Fibroblast of lung (primary cell): ENCODE data around the gene NECTIN2.

ENCODE experiments used
- CTCF ChIP-seq, 2 donors: IDR thresholded peaks in 1 of 2; conservative IDR thresholded peaks in 1 of 2; 1 replicate in 1 of 2; 2 replicates in 1 of 2; pipeline ENCODE4 v1.5.1; 2011 to 2012; ENCODE audit warnings: low read length in 2 of 2, control low read depth in 1 of 2, inconsistent platforms in 1 of 2, low read depth in 1 of 2, mild to moderate bottlenecking in 1 of 2
- EZH2 ChIP-seq: IDR thresholded peaks from 2 replicates; pipeline ENCODE4 v1.5.1; 2012; ENCODE audit warnings: low read length, control low read depth, mild to moderate bottlenecking; ENCODE audit errors: missing control alignments

DNA sequence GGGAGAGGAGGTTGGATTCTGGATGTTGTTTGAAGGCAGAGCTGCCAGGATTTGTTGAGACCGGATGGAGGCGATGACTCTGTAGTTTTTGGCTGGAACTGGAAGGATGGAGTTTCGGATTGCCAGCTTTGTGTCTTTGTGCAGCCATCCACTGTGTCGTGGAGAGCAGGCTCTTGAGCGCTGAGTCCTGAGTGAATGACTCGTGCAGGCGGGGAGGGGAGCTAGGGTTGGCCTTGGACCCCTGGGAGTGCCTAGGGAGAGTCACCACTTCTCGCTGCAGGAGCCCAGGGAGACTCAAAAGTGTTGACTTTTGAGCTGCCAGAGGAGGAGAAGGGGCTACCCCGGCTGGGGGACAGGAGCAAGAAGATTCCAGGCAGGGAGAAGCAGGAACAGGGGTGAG is 48.8 kb downstream of the NECTIN2 start:
- TF ChIP-seq CTCF (conservative IDR thresholded peaks at IDR 0.05 in 1 of 2, IDR thresholded peaks at IDR 0.05 in 1 of 2; ENCODE audit: low read depth in 1 of 2, low read length in 2 of 2) (no peak), EZH2 (no peak)
